ENCODE results near the gene MAOA. TPM values are rescaled to one million over a fixed set of nuclear protein-coding genes. Genes with fewer than 3 reads are reported as not detected.

Gene MAOA
- total RNA-seq, 4 donors from 2014 or later: 220 to 477 (median 242) TPM

DNA sequence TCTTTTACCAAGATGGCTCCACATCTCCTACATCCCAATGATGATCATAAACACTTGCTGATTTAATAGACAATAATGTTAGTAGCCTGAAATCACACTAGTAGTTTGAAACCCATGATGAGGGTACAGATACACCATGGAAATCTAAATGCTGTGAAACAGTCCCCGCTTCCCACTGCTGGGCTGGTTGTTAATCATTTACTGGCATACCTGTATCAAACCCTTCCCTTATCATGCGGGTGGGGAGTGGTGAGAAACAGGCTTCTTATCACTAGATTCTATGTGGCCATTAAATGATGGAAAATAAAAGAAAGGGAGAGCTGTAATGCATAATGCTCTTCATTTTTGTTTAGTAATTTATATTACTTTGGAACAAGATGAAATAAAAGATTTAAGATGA is 21.9 kb downstream of the MAOA start:
- TF ChIP-seq CTCF (IDR thresholded peaks at IDR 0.05): no peak
- DNase-seq (ENCODE audit: low spot score) (no peak), ATAC-seq (ENCODE audit: low FRiP score) (no peak)

DNA sequence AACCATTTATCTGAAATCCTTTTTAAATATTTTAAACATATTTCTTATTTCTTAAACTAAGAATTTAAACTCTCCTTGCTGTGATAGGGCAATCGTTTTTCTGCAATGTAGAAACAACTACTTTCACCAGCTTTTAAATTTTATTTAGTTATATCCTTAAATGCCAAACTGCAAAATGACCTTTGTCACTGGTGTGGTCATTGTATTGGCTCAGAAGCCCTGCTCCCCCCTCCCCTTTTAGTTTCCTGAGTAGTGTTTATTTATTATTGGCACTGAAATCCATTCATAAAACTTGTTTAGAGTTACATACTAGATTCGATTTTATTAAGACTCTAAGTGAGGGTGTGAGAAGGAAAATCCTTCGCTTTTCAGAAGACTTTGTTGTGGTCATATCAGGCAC is 23.0 kb downstream of the MAOA start:
- TF ChIP-seq CTCF (IDR thresholded peaks at IDR 0.05): no peak
- DNase-seq (ENCODE audit: low spot score) (no peak), ATAC-seq (ENCODE audit: low FRiP score) (no peak)

DNA sequence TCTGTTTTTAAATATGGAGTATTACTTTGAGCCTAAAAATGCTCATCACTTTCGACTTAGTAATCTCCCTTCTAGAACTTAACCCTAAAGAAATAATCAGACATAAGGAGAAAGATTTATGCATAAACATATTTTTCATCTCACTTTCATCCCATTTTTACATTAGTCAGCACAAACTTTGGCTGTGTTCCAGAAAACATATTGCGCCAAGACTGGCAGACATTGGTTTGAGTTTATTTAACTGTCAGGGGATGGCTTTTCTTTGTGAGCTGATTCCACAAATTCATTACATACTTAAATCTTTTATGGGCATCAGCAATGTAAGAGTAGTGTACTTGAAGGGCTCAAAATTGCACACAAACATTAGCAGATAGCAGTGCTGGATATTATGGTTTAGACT is 23.7 kb downstream of the MAOA start:
- DNase-seq (ENCODE audit: low spot score) (no peak), ATAC-seq (ENCODE audit: low FRiP score) (no peak)
- TF ChIP-seq CTCF (IDR thresholded peaks at IDR 0.05): no peak

DNA sequence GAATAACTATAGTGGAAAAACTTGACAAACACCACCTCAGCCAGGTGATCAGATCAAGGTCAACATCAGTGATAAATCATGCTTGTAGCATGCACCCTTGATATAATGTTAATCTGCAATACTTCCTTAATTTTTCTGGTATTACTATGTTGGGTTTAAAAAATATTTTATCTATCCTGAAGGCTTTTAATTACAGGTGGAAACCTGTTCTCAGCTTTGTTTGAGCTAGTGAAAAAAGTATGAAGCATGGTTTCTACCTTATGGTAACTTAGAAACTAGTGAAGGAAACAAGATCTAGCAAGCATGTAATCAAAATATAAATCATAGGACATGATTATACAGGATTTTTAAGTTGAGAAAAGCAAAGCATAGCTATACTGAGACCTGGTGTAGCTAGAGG is 26.6 kb downstream of the MAOA start:
- no peak for TF ChIP-seq CTCF (IDR thresholded peaks at IDR 0.05)
- ATAC-seq (ENCODE audit: low FRiP score) (no peak), DNase-seq (ENCODE audit: low spot score) (no peak)

DNA sequence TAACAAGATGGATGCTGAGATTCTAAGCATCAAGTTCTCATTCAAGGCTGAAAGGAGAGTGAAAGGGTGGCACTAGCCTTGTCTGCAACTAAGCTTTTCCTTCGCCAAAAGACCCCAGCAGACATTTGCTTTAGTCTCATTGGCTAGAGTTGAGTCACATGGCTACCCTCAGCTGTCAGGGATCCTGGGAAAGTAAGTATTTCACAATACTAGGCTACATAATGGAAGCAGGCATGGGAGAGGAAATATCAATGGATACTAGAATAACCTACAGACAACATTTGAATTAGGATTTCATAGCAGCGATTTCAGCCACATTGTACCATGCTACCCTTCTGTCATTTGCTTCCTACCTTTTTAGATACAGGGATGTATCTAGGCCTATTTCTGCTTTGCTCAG is 29.1 kb downstream of the MAOA start:
- DNase-seq (ENCODE audit: low spot score) (no peak), ATAC-seq (ENCODE audit: low FRiP score) (no peak)
- TF ChIP-seq CTCF (IDR thresholded peaks at IDR 0.05): no peak

GRCh38 chrX:43688586-43688985 is 32.5 kb downstream of the MAOA start:
- no peak for TF ChIP-seq CTCF (IDR thresholded peaks at IDR 0.05)
- DNase-seq (ENCODE audit: low spot score) (no peak), ATAC-seq (ENCODE audit: low FRiP score) (no peak)

GRCh38 chrX:43693602-43694406 is 37.7 kb downstream of the MAOA start:
- ATAC-seq (ENCODE audit: low FRiP score): no peak
- TF ChIP-seq CTCF (IDR thresholded peaks at IDR 0.05): no peak

More at GRCh38 chrX:43693602-43694406, 37.7 kb downstream of the MAOA start:
- DNase-seq (ENCODE audit: low spot score): no peak
